Measurements from ENCODE around the gene PCDH10. TPM values are rescaled to one million over a fixed set of nuclear protein-coding genes. Genes with fewer than 3 reads are reported as not detected.

Gene PCDH10
- total RNA-seq, 1 donor from 2014 or later, result 21.3 TPM

- peaks cover 23% of the 10 kb centered on the region for H3K4me1 Mint-ChIP-seq
- no peak overlapping the region for H3K4me3 Mint-ChIP-seq
- H3K9me3 Mint-ChIP-seq, result no peaks in the 10 kb centered on the region
- TF ChIP-seq CTCF (IDR thresholded peaks at IDR 0.05; ENCODE audit: unreplicated experiment), result no peak
- H3K36me3 Mint-ChIP-seq, result no peaks in the 10 kb centered on the region
- peaks cover 18% of the 10 kb centered on the region for H3K27me3 Mint-ChIP-seq (ENCODE audit: low read depth)
- H3K27ac Mint-ChIP-seq, result no peak overlapping the region
- DNase-seq (ENCODE audit: low spot score in 2 of 2, unreplicated experiment in 2 of 2), result no peak
These were observed 5.2 kb upstream of the PCDH10 start for GRCh38 chr4:133143775-133144430.

- H3K4me3 Mint-ChIP-seq, result no peak overlapping the region
- H3K36me3 Mint-ChIP-seq, result no peaks in the 10 kb centered on the region
- TF ChIP-seq CTCF (IDR thresholded peaks at IDR 0.05; ENCODE audit: unreplicated experiment), result no peak
- no peak overlapping the region for H3K27ac Mint-ChIP-seq
- H3K4me1 Mint-ChIP-seq, result peaks cover 35% of the 10 kb centered on the region
- no peak for DNase-seq (ENCODE audit: low spot score in 2 of 2, unreplicated experiment in 2 of 2)
- peaks cover 31% of the 10 kb centered on the region for H3K27me3 Mint-ChIP-seq (ENCODE audit: low read depth)
- H3K9me3 Mint-ChIP-seq, result no peaks in the 10 kb centered on the region
These were observed 3.9 kb upstream of the PCDH10 start for GRCh38 chr4:133145241-133145640.

DNA sequence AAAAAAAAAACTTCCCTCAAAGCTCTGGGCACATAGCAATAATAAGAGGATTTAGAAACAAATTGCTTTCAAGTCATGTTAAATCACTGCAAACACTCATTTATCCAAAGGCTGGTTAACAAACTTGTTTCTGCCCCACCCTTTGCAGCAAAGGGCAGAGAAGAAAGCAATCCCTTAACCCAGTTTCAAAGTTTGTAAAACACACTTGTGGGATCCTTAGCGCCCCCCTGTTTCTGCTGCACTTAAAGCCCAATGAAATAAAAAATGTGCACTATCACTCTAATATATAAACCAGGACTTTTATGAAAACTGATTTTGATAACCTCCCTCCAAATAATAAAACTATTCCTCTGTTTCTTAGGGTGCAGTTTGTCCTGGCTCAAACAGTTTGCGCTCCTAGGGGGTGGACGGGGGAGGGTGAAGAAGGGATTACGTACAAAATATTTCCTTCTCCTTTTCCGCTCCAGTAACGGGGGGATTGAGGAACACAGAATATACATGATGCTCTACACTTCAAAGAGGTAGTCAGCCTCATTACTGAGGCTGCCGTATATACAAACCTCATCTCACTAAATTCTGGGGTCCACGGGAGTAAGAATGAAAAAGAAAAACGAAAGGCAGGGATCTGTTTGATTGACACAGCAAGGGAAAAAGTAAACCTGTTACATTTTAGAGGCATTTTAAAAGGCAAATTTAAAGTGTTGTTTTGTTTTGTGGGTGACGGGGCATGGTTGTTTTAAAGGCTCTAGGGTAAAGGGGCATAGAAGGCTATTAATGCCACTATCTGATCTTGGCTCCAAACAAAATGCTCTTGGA lies 3.1 kb upstream of the PCDH10 start:
- DNase-seq (ENCODE audit: low spot score in 2 of 2, unreplicated experiment in 2 of 2), result no peak
- Mint-ChIP-seq H3K4me1 (peaks cover 41% of the 10 kb centered on the region), H3K9me3 (no peaks in the 10 kb centered on the region), H3K36me3 (no peaks in the 10 kb centered on the region), H3K27me3 (ENCODE audit: low read depth) (peaks cover 38% of the 10 kb centered on the region), H3K4me3 (peak overlapping the region; percentile 84), H3K27ac (no peak overlapping the region)
- no peak for TF ChIP-seq CTCF (IDR thresholded peaks at IDR 0.05; ENCODE audit: unreplicated experiment)

- H3K27ac Mint-ChIP-seq, result no peak overlapping the region
- H3K9me3 Mint-ChIP-seq, result no peaks in the 10 kb centered on the region
- DNase-seq (ENCODE audit: low spot score in 2 of 2, unreplicated experiment in 2 of 2), result peak in 1 of 2 experiments; percentile 80
- peak; percentile 93 for TF ChIP-seq CTCF (IDR thresholded peaks at IDR 0.05; ENCODE audit: unreplicated experiment)
- no peaks in the 10 kb centered on the region for H3K36me3 Mint-ChIP-seq
- peak overlapping the region; percentile 84 for H3K4me3 Mint-ChIP-seq
- H3K27me3 Mint-ChIP-seq (ENCODE audit: low read depth), result peaks cover 45% of the 10 kb centered on the region
- peaks cover 48% of the 10 kb centered on the region for H3K4me1 Mint-ChIP-seq
These were observed 2.4 kb upstream of the PCDH10 start for GRCh38 chr4:133146574-133147241.

- Mint-ChIP-seq H3K4me1 (peaks cover 52% of the 10 kb centered on the region), H3K27me3 (ENCODE audit: low read depth) (peaks cover 49% of the 10 kb centered on the region), H3K27ac (no peak overlapping the region), H3K4me3 (peak overlapping the region; percentile 84), H3K36me3 (no peaks in the 10 kb centered on the region), H3K9me3 (no peaks in the 10 kb centered on the region)
- no peak for DNase-seq (ENCODE audit: low spot score in 2 of 2, unreplicated experiment in 2 of 2)
- no peak for TF ChIP-seq CTCF (IDR thresholded peaks at IDR 0.05; ENCODE audit: unreplicated experiment)
These were observed 1.7 kb upstream of the PCDH10 start for GRCh38 chr4:133147286-133147821.
